HG03460 (cell line): ENCODE data around the gene ZNF438.

ENCODE experiments used
- ATAC-seq: cut with Tn5 transposase; IDR thresholded peaks from one replicate; pipeline ENCODE4 v1.9.1; 2021; ENCODE audit not compliant: unreplicated experiment

The ZNF438 gene

GRCh38 chr10:30830315-30831230, 201.1 kb downstream of the ZNF438 start:
- ATAC-seq, result no peak

- no peak for ATAC-seq
Measured at GRCh38 chr10:30829901-30830300, 201.8 kb downstream of the ZNF438 start.

GRCh38 chr10:30828680-30829079, 203.0 kb downstream of the ZNF438 start:
- ATAC-seq, result no peak

GRCh38 chr10:30828164-30828563, 203.5 kb downstream of the ZNF438 start:
- ATAC-seq, result no peak

GRCh38 chr10:30827531-30828120, 204.0 kb downstream of the ZNF438 start:
- no peak for ATAC-seq

- ATAC-seq, result no peak
Measured at GRCh38 chr10:30826679-30827078, 205.0 kb downstream of the ZNF438 start.

GRCh38 chr10:30825495-30825894, 206.2 kb downstream of the ZNF438 start:
- no peak for ATAC-seq

GRCh38 chr10:30825022-30825421, 206.6 kb downstream of the ZNF438 start:
- ATAC-seq, result no peak

GRCh38 chr10:30823651-30824050, 208.0 kb downstream of the ZNF438 start:
- ATAC-seq, result no peak

GRCh38 chr10:30822693-30823465, 208.8 kb downstream of the ZNF438 start:
- ATAC-seq, result no peak

GRCh38 chr10:30821994-30822692, 209.5 kb downstream of the ZNF438 start:
- no peak for ATAC-seq

- ATAC-seq, result no peak
Measured at GRCh38 chr10:30821261-30821993, 210.2 kb downstream of the ZNF438 start.

- no peak for ATAC-seq
Measured at GRCh38 chr10:30820261-30820991, 211.2 kb downstream of the ZNF438 start.

GRCh38 chr10:30819341-30820181, 212.1 kb downstream of the ZNF438 start:
- ATAC-seq, result no peak

- no peak for ATAC-seq
Measured at GRCh38 chr10:30818854-30819253, 212.8 kb downstream of the ZNF438 start.

- peak; percentile 70 for ATAC-seq
Measured at GRCh38 chr10:30818010-30818660, 213.5 kb downstream of the ZNF438 start.

- no peak for ATAC-seq
Measured at GRCh38 chr10:30817541-30817940, 214.1 kb downstream of the ZNF438 start.

GRCh38 chr10:30816820-30817171, 214.9 kb downstream of the ZNF438 start:
- ATAC-seq, result no peak
